B cell (primary cell): ENCODE data around the gene CS. TPM values are rescaled to one million over a fixed set of nuclear protein-coding genes. Genes with fewer than 3 reads are reported as not detected.

Experiments used
- ATAC-seq: fragments of 200-7000 bp; cut with Tn5 transposase; one replicate; pipeline ENCODE4 v1.10.0; 2021; ENCODE audit warnings: low read depth, mild to moderate bottlenecking, moderate number of reproducible peaks, moderate library complexity
- CTCF ChIA-PET: fragments of 350-600 bp; sonication (Branson Sonifier 250); formaldehyde crosslinking; loops from one replicate; lab custom pipeline; 2021; ENCODE audit warnings: antibody characterized with exemption, inconsistent platforms; lab: Charles Lee
- POLR2A ChIA-PET: fragments of 350-600 bp; sonication (Branson Sonifier 250); formaldehyde crosslinking; loops from one replicate; lab custom pipeline; 2021; ENCODE audit warnings: antibody characterized with exemption; lab: Charles Lee
- DNase-seq: peaks from one replicate; pipeline ENCODE4 v3.0.0; 2013
- H2AFZ ChIP-seq: 2 replicates; pipeline ENCODE4 v1.6.1; 2012; ENCODE audit warnings: mild to moderate bottlenecking, low read depth, low read length; ENCODE audit not compliant: insufficient read depth, poor library complexity, severe bottlenecking
- H3K27ac ChIP-seq, 2 donors: 1 replicate in 1 of 2; 2 replicates in 1 of 2; pipeline ENCODE4 v1.5.1; 2012 to 2013; ENCODE audit warnings: low read length in 2 of 2, mild to moderate bottlenecking in 2 of 2, moderate library complexity in 1 of 2
- H3K27me3 ChIP-seq, 4 experiments: fragments of 200-600 bp in 1 of 4; sonication (generic) in 1 of 4; replicated peaks in 1 of 4; 1 replicate in 2 of 4; 2 replicates in 2 of 4; pipeline versions ENCODE4 v1.6.1 to v1.7.0; 2013 to 2016; ENCODE audit warnings: low read length in 3 of 4, mild to moderate bottlenecking in 2 of 4, mixed read lengths in 1 of 4, moderate library complexity in 1 of 4; ENCODE audit not compliant: insufficient read depth in 4 of 4, control insufficient read depth in 3 of 4; ENCODE audit errors: control extremely low read depth in 1 of 4
- H3K36me3 ChIP-seq, 2 experiments: replicated peaks in 1 of 2; 1 replicate in 1 of 2; 2 replicates in 1 of 2; pipeline versions ENCODE4 v1.6.1 to v1.7.1; 2013; ENCODE audit warnings: low read length in 1 of 2; ENCODE audit not compliant: insufficient read depth in 2 of 2, control insufficient read depth in 1 of 2; ENCODE audit errors: control extremely low read depth in 1 of 2, extremely low read depth in 1 of 2
- H3K4me1 ChIP-seq, 2 donors: fragments of 200-600 bp in 1 of 2; sonication (generic) in 1 of 2; 1 replicate in 1 of 2; 2 replicates in 1 of 2; pipeline versions ENCODE4 v1.5.1 to v1.6.1; 2013 to 2017; ENCODE audit warnings: low read length in 2 of 2; ENCODE audit not compliant: control insufficient read depth in 2 of 2, insufficient read depth in 2 of 2
- H3K4me2 ChIP-seq: replicated peaks from 2 replicates; pipeline ENCODE3; 2012; ENCODE audit warnings: mild to moderate bottlenecking, low read depth, low read length; ENCODE audit not compliant: poor library complexity, severe bottlenecking
- H3K4me3 ChIP-seq, 5 experiments: fragments of 200-600 bp in 1 of 5; sonication (generic) in 1 of 5; 1 replicate in 3 of 5; 2 replicates in 2 of 5; pipeline versions ENCODE4 v1.5.1 to v1.7.0; 2011 to 2016; ENCODE audit warnings: low read length in 4 of 5, mild to moderate bottlenecking in 4 of 5, low read depth in 2 of 5, control low read depth in 1 of 5, moderate library complexity in 1 of 5; ENCODE audit not compliant: insufficient read depth in 1 of 5; ENCODE audit errors: control extremely low read depth in 1 of 5, extremely low read depth in 1 of 5
- H3K79me2 ChIP-seq: fragments of 200-600 bp; sonication (generic); one replicate; pipeline ENCODE4 v1.6.0; 2016; ENCODE audit warnings: low read length; ENCODE audit not compliant: control insufficient read depth, insufficient read depth
- H3K9ac ChIP-seq: fragments of 200-600 bp; sonication (generic); 2 replicates; pipeline ENCODE4 v1.6.1; 2017; ENCODE audit warnings: mild to moderate bottlenecking, low read length, moderate library complexity
- H3K9me3 ChIP-seq, 3 donors: one replicate each; pipeline versions ENCODE4 v1.6.1 to v1.7.1; 2013; ENCODE audit warnings: low read length in 2 of 3; ENCODE audit not compliant: control insufficient read depth in 2 of 3, insufficient read depth in 1 of 3; ENCODE audit errors: control extremely low read depth in 1 of 3
- H4K20me1 ChIP-seq: 2 replicates; pipeline ENCODE4 v1.6.0; 2012; ENCODE audit warnings: mild to moderate bottlenecking, low read length; ENCODE audit not compliant: insufficient read depth, control insufficient read depth, poor library complexity, severe bottlenecking
- H3K27ac Mint-ChIP-seq: one replicate; pipeline ENCODE4 v1.8.0; 2021; ENCODE audit warnings: mixed read lengths
- H3K27me3 Mint-ChIP-seq: one replicate; pipeline ENCODE4 v1.8.0; 2021; ENCODE audit warnings: mixed read lengths
- H3K4me1 Mint-ChIP-seq: one replicate; pipeline ENCODE4 v1.8.0; 2021; ENCODE audit warnings: mixed read lengths
- H3K4me3 Mint-ChIP-seq: one replicate; pipeline ENCODE4 v1.8.0; 2021; ENCODE audit warnings: mixed read lengths
- H3K9me3 Mint-ChIP-seq: one replicate; pipeline ENCODE4 v1.8.0; 2022; ENCODE audit warnings: mixed read lengths; ENCODE audit not compliant: insufficient read depth
- EZH2 ChIP-seq: IDR thresholded peaks from 2 replicates; pipeline ENCODE4 v1.6.1; 2012; ENCODE audit warnings: borderline replicate concordance, low read depth, mild to moderate bottlenecking, moderate library complexity, low read length; ENCODE audit not compliant: insufficient read depth, poor library complexity, severe bottlenecking
- WGBS: methylation state at CpG from one replicate; pipeline ENCODE4 v1.1.5; 2013; ENCODE audit warnings: missing lambda C conversion rate; ENCODE audit not compliant: insufficient coverage; 5-methylcytosine and 5-hydroxymethylcytosine counted together
- intact Hi-C: fragments of 100-400 bp; cut with micrococcal nuclease; formaldehyde crosslinking; loops from one replicate; pipeline ENCODE4 v1.10.0; 2022
- polyA plus RNA-seq: library from polyadenylated mRNA; depleted of rRNA; stranded (reverse); fragments of >200 nt; gene quantifications from 2 replicates; pipeline ENCODE4 v1.2.3, GENCODE V29; 2012
- total RNA-seq, 2 donors: library from RNA; stranded (reverse); fragments of 120-200 nt in 1 of 2; gene quantifications; 1 replicate in 1 of 2; 2 replicates in 1 of 2; pipeline versions ENCODE4 v1.2.3 to v1.2.4, GENCODE V29; 2013 to 2022
- TF ChIP-seq, protein P1 (sequence below): fragments of 200-600 bp; IDR thresholded peaks from one replicate; pipeline ENCODE4 v1.8.0; 2022; ENCODE audit warnings: antibody characterized with exemption, mild to moderate bottlenecking

CS gene
- total and polyA plus RNA-seq, 2 donors (not counting 1 experiment from before 2014, with no cell fraction given) = 114 to 154 TPM

DNA sequence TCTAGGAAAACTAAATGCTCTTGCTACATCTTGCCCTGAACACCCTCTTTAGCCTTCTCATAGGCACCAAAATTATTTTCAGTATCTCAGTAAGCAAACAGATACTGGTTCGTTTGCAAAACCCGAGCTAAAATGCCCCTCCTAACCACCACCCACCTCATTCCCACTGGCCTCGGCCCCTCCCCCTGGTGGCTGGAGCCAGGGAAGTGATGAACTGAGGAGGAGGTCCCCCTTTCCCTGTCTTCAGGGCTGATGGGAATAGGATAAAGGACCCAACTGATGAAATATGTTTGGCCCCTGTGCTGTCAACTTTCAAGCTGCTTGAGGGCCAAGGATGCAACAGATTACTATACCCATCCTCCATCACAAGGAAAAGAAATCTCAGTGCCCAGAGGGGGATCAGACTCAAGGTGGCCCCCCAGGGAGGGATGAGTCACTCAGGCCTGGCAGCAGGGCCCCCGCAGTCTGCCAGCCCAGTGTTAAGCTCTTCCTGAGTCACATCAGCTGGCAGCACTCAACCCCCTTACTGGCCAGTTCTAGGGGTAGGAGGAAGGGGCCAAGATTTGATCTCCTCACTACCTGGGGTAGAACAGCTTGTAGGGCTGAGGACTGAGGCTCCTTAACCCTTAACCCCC, 43.7 kb downstream of the CS start:
- Histone ChIP-seq H3K27ac (no peak overlapping the region), H4K20me1 (peaks cover 21% of the 10 kb centered on the region), H2AFZ (no peak overlapping the region), H3K9ac (peak overlapping the region; percentile 97), H3K36me3 (peaks cover 2 to 48% of the 10 kb centered on the region in 2 experiments), H3K4me2 (peak overlapping the region; percentile 98), H3K4me3 (no peak overlapping the region), H3K4me1 (peaks cover 16 to 21% of the 10 kb centered on the region in 2 donors), H3K9me3 (no peaks in the 10 kb centered on the region), H3K27me3 (no peaks in the 10 kb centered on the region), H3K79me2 (peaks cover 36% of the 10 kb centered on the region)
- intact Hi-C loops = loop anchor here (5.0 kb wide), 1 partner anchor 49 kb away; no protein-coding TSS in a partner anchor
- ATAC-seq (no peak), DNase-seq (no peak)
- H3K9me3 Mint-ChIP-seq = no peaks in the 10 kb centered on the region
- no peaks in the 10 kb centered on the region for H3K27me3 Mint-ChIP-seq
- peaks cover 18% of the 10 kb centered on the region for H3K4me1 Mint-ChIP-seq
- CTCF ChIA-PET = interaction anchor here (0.8 to 5.8 kb wide), 9 partner anchors 10 to 207 kb away, joined by 3 to 40 read pairs (median 5); partner anchors contain the start of genes RNF41 and SMARCC2
- POLR2A ChIA-PET = interaction anchor here (0.6 kb wide), 1 partner anchor 317 kb away, joined by 7 read pairs; no protein-coding TSS in a partner anchor
- peak overlapping the region; percentile 83 for H3K4me3 Mint-ChIP-seq
- WGBS = no CpG with 5 or more reads among the region's 4 CpGs
- peak overlapping the region; percentile 32 for H3K27ac Mint-ChIP-seq
- TF ChIP-seq, protein P1, sequence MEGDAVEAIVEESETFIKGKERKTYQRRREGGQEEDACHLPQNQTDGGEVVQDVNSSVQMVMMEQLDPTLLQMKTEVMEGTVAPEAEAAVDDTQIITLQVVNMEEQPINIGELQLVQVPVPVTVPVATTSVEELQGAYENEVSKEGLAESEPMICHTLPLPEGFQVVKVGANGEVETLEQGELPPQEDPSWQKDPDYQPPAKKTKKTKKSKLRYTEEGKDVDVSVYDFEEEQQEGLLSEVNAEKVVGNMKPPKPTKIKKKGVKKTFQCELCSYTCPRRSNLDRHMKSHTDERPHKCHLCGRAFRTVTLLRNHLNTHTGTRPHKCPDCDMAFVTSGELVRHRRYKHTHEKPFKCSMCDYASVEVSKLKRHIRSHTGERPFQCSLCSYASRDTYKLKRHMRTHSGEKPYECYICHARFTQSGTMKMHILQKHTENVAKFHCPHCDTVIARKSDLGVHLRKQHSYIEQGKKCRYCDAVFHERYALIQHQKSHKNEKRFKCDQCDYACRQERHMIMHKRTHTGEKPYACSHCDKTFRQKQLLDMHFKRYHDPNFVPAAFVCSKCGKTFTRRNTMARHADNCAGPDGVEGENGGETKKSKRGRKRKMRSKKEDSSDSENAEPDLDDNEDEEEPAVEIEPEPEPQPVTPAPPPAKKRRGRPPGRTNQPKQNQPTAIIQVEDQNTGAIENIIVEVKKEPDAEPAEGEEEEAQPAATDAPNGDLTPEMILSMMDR = no peak
- no peak for TF ChIP-seq EZH2

DNA sequence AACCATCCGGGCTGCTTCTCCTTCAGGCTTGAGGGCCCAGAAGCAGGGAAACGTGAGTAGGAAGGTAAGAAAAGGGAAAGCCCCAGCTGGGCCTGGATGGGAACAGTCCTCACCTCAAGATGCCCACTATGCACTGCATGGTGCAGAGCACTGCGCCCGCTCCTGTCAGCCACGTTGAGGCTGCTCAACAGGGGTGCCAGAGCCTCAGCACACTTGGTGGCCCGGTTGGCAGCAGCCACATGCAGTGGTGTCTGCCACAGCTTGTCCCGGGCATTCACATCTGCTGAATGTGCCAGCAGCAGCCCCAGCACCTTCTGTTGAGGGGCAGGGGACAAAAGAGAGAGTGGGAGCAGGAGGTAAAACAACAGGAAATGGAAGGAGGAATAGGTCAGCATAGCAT, 44.5 kb downstream of the CS start:
- Histone ChIP-seq H3K4me1 (peaks cover 16 to 21% of the 10 kb centered on the region in 2 donors), H3K4me3 (no peak overlapping the region), H3K9ac (no peak overlapping the region), H3K27me3 (no peaks in the 10 kb centered on the region), H3K79me2 (peaks cover 36% of the 10 kb centered on the region), H2AFZ (no peak overlapping the region), H3K27ac (no peak overlapping the region), H4K20me1 (peaks cover 21% of the 10 kb centered on the region), H3K9me3 (no peaks in the 10 kb centered on the region), H3K36me3 (peaks cover 2 to 53% of the 10 kb centered on the region in 2 experiments), H3K4me2 (no peak overlapping the region)
- Mint-ChIP-seq H3K27me3 (no peaks in the 10 kb centered on the region), H3K9me3 (no peaks in the 10 kb centered on the region), H3K4me3 (peak overlapping the region; percentile 1), H3K4me1 (peaks cover 18% of the 10 kb centered on the region), H3K27ac (no peak overlapping the region)
- TF ChIP-seq EZH2 = no peak
- TF ChIP-seq, protein P1 = no peak
- no peak for DNase-seq
- WGBS = 94% methylated on average over 6 of the region's 7 CpGs
- intact Hi-C loops = loop anchor here (5.0 kb wide), 1 partner anchor 48 kb away; no protein-coding TSS in a partner anchor
- ChIA-PET CTCF (interaction anchor here (1.0 to 5.8 kb wide), 2 partner anchors 9 to 49 kb away, joined by 3 to 40 read pairs; no protein-coding TSS in a partner anchor), POLR2A (no interaction called here)
- ATAC-seq = no peak
